Body of pancreas (tissue), 4 donors: Measurements from ENCODE around the gene DBF4. TPM values are rescaled to one million over a fixed set of nuclear protein-coding genes. Genes with fewer than 3 reads are reported as not detected.
A peak's percentile ranks its signal among the peaks of the same experiment; 100 is the strongest.

Experiments used
- ATAC-seq: fragments of 150-250 bp; one replicate; pipeline ENCODE4 v1.9.1; 2016
- DNase-seq, 4 donors: peaks; one replicate each; pipeline ENCODE4 v3.0.0-alpha.2; 2019
- H3K27ac ChIP-seq, 4 donors: fragments of 200-600 bp; sonication (generic); 1 replicate in 3 of 4; 2 replicates in 1 of 4; pipeline versions ENCODE4 v1.5.1 to v1.6.1; 2016 to 2019; ENCODE audit warnings: mild to moderate bottlenecking in 1 of 4, mixed read lengths in 1 of 4, moderate library complexity in 1 of 4
- H3K27me3 ChIP-seq, 2 donors: fragments of 200-600 bp; sonication (generic); one replicate each; pipeline ENCODE4 v1.6.0; 2016; ENCODE audit warnings: mild to moderate bottlenecking in 1 of 2
- H3K36me3 ChIP-seq, 2 donors: fragments of 200-600 bp; sonication (generic); replicated peaks in 1 of 2; 2 replicates each; pipeline ENCODE4 v1.5.1; 2016; ENCODE audit warnings: low read depth in 2 of 2; ENCODE audit not compliant: insufficient read depth in 1 of 2
- H3K4me1 ChIP-seq: fragments of 200-600 bp; sonication (generic); one replicate; pipeline ENCODE4 v1.6.0; 2016
- H3K4me3 ChIP-seq, 2 donors: fragments of 200-600 bp; sonication (generic); 1 replicate in 1 of 2; 2 replicates in 1 of 2; pipeline ENCODE4 v1.5.1; 2016 to 2019
- H3K9me3 ChIP-seq, 3 donors: fragments of 200-600 bp; sonication (generic); 1 replicate in 2 of 3; 2 replicates in 1 of 3; pipeline ENCODE4 v1.5.1; 2016
- POLR2A ChIP-seq, 3 donors: fragments of 450-650 bp; IDR thresholded peaks; one replicate each; pipeline ENCODE4 v1.6.1; 2016; ENCODE audit warnings: antibody characterized with exemption in 3 of 3, mild to moderate bottlenecking in 2 of 3
- WGBS, 2 donors: methylation state at CpG; one replicate each; pipeline ENCODE4 v1.1.5; 2017; 5-methylcytosine and 5-hydroxymethylcytosine counted together
- intact Hi-C: fragments of 100-400 bp; cut with DNase I; formaldehyde crosslinking; loops from one replicate; pipeline ENCODE4 v1.15.1; 2023
- total RNA-seq, 2 donors: library from RNA; depleted of rRNA; stranded (reverse); fragments of >200 nt; gene quantifications; one replicate each; pipeline ENCODE4 v1.1.0, GENCODE V29; 2016
- TF ChIP-seq, protein P1 (sequence below), 7 experiments: fragments of 450-650 bp in 4 of 7; fragments of 200-600 bp in 3 of 7; sonication (generic) in 3 of 7; IDR thresholded peaks; one replicate each; pipeline ENCODE4 v1.5.1; 2016 to 2019; ENCODE audit warnings: antibody characterized with exemption in 7 of 7

Gene DBF4
- total RNA-seq, 2 donors from 2014 or later: 4.3 to 8.6 TPM

DNA sequence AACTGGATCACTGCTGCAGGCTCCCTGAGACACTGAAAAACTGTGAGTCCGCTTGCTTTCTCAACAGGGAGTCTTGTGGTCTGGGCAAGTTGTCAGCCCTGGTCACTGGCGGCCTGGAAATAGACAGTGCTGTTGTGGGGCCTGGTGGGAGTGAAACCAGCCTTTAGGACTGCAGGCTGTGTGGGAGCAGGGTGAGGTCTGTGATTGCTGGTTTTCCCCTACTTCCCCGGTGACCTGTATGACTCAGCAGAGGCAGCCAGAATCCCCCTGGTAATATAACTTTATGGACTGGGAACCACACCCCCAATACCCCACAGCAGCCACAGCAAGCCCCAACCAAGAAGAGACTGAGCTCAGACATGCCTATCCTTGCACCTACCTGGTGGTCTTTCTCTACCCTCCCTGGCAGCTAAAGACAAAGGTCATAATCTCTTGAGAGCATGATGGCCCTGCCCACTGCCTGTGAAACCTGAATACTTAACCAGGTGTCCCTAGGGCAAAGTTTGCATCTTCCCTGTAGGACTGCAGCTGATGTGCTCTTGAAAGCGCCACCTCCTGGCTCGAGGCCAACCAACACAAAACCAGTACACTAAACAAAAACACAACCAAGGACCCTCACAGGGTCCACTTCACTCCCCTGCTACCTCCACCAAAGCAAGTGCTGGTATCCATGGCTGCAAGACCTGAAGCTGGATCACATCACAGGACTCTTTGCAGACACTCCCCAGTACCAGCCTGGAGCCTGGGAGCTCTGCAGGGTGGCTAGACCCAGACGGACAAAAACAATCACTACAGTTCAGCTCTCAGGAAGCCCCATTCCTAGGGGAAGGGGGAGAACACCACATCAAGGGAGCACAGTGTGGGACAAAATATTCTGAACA, 50.5 kb downstream of the DBF4 start:
- no peaks in the 10 kb centered on the region for H3K27me3 ChIP-seq
- WGBS, 2 donors: 32 to 59% methylated on average over 2 to 5 of the region's 6 CpGs
- intact Hi-C loops: no loop called here
- H3K4me3 ChIP-seq: no peak overlapping the region
- H3K4me1 ChIP-seq: no peaks in the 10 kb centered on the region
- H3K9me3 ChIP-seq: no peaks in the 10 kb centered on the region
- H3K36me3 ChIP-seq: no peaks in the 10 kb centered on the region
- peak in 1 of 4 donors; percentile 53 for DNase-seq
- TF ChIP-seq POLR2A (IDR thresholded peaks at IDR 0.05): no peak
- TF ChIP-seq, protein P1, sequence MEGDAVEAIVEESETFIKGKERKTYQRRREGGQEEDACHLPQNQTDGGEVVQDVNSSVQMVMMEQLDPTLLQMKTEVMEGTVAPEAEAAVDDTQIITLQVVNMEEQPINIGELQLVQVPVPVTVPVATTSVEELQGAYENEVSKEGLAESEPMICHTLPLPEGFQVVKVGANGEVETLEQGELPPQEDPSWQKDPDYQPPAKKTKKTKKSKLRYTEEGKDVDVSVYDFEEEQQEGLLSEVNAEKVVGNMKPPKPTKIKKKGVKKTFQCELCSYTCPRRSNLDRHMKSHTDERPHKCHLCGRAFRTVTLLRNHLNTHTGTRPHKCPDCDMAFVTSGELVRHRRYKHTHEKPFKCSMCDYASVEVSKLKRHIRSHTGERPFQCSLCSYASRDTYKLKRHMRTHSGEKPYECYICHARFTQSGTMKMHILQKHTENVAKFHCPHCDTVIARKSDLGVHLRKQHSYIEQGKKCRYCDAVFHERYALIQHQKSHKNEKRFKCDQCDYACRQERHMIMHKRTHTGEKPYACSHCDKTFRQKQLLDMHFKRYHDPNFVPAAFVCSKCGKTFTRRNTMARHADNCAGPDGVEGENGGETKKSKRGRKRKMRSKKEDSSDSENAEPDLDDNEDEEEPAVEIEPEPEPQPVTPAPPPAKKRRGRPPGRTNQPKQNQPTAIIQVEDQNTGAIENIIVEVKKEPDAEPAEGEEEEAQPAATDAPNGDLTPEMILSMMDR (IDR thresholded peaks at IDR 0.05): no peak
- no peak for ATAC-seq
- H3K27ac ChIP-seq: no peak overlapping the region

DNA sequence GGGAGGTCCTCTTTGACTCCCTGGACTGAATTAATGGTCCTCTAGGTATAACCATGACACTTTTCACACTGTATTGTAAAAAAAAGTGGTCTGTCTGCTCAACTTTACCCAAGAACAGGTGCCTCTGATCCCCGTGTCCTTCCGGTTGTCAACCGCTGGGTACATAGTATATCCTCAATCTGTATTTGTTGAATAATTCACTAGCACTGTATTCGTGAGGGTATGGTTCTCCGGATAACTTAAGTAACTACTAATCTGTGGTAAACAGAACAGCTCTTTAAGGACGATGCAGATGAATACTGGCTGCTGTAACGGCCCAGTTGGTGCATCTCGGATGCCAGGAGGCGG, 57.3 kb downstream of the DBF4 start:
- WGBS, 2 donors: 9 to 11% methylated on average over 9 of the region's 9 CpGs
- no peak for ATAC-seq

DNA sequence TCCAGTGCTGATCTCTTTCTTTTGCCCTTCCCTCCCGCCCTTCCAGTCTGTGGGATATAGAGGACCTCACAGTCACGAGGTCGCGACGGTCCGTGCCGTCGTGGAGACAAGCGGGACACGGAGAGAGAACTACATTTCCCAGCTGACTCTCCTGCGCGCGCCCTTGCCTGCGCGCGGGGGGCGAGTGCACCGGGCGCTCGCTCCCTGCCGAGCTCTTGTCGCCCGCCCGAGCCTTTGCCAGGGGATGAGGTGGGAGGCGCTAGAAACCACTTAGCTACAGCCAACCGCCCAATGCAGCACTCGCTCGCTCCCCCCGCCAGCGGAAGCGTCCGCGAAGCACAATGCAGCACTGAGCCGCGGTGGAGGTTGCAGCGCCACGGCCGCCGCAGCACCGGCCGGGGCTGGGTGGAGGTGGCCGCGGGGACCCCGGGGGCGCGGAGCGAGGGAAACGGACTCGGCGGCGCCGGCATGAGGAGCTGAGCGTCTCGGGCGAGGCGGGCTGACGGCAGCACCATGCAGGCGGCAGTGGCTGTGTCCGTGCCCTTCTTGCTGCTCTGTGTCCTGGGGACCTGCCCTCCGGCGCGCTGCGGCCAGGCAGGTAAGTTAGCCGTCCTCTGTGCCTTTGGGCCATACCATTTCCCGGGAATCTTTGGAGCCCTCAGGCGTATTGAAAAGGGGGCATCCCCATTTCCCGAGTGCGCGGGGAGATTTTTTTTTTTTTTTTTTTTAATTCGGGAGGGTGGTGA, 57.8 kb downstream of the DBF4 start, which contains the start of gene ADAM22:
ADAM22 (plus strand) TSS at position 299 of the 746 bp plus-strand sequence; CDS start at position 514, 215 bp downstream.
- peak within 1 kb of the TSS in 3 of 4 donors; percentile 44 to 62 (median 56) for H3K27ac ChIP-seq
- WGBS, 2 donors: 0 to 1% methylated on average over 13 to 70 of the region's 70 CpGs
- DNase-seq: peak; percentile 69 to 88 (median 82)

More for the DNA sequence above, 57.3 kb downstream of the DBF4 start:
- intact Hi-C loops: no loop called here
- no peak overlapping the region for H3K27ac ChIP-seq
- H3K4me1 ChIP-seq: peaks cover 11% of the 10 kb centered on the region
- no peaks in the 10 kb centered on the region for H3K9me3 ChIP-seq
- H3K27me3 ChIP-seq: no peaks in the 10 kb centered on the region
- no peak for DNase-seq
- H3K4me3 ChIP-seq: peak overlapping the region in 1 of 2 donors; percentile 25
- no peak for TF ChIP-seq POLR2A (IDR thresholded peaks at IDR 0.05)
- TF ChIP-seq, protein P1 (IDR thresholded peaks at IDR 0.05): no peak
- no peaks in the 10 kb centered on the region for H3K36me3 ChIP-seq

DNA sequence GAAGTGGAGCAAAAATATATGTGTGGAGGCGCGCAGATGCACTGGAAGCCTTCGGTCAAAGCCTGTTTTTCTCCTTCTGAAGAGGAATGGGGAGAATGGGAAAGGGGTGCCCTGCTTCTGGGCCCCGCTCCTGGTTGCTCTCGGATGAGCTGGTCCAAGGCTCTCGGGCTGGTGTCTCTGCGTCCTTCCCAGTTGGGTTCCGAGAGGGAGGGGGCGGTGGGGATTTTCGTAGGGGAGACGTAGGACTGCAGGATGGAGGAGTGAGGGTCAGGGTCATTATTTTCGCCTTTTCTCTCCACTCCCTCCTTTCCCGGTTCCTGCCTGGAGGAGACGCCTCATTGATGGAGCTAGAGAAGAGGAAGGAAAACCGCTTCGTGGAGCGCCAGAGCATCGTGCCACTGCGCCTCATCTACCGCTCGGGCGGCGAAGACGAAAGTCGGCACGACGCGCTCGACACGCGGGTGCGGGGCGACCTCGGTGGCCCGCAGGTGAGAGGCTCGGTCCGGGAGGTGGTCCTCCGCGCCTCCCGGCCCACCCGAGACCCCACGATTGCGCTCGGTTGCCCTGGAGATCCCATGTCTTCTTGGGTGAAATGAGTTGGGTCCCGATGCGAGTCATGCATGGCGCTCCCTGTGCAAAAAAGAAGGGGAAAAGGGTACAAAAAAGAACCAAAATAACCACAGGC, 58.5 kb downstream of the DBF4 start:
- WGBS, 2 donors: 4 to 5% methylated on average over 25 to 46 of the region's 47 CpGs
- Histone ChIP-seq H3K27me3 (no peaks in the 10 kb centered on the region), H3K27ac (no peak overlapping the region), H3K4me3 (peak overlapping the region; percentile 25 to 80), H3K4me1 (peaks cover 11% of the 10 kb centered on the region), H3K36me3 (no peaks in the 10 kb centered on the region), H3K9me3 (no peaks in the 10 kb centered on the region)
- DNase-seq (no peak), ATAC-seq (no peak)
- TF ChIP-seq, protein P1 (IDR thresholded peaks at IDR 0.05): no peak
- no peak for TF ChIP-seq POLR2A (IDR thresholded peaks at IDR 0.05)
- intact Hi-C loops: no loop called here

More for the DNA sequence above, 57.8 kb downstream of the DBF4 start, which contains the start of gene ADAM22:
- peak; percentile 94 for ATAC-seq
- no peaks in the 10 kb centered on the region for H3K27me3 ChIP-seq
- H3K4me3 ChIP-seq: peak within 1 kb of the TSS; percentile 25 to 80
- peaks cover 11% of the 10 kb centered on the region for H3K4me1 ChIP-seq
- H3K36me3 ChIP-seq: no peaks in the 10 kb centered on the region
- peak; percentile 15 to 51 (median 43) for TF ChIP-seq POLR2A (IDR thresholded peaks at IDR 0.05)
- TF ChIP-seq, protein P1 (IDR thresholded peaks at IDR 0.05): no peak
- H3K9me3 ChIP-seq: no peaks in the 10 kb centered on the region
- intact Hi-C loops: no loop called here
